CD4-positive, alpha-beta memory T cell (primary cell): ENCODE data around the gene UNKL. TPM values are rescaled to one million over a fixed set of nuclear protein-coding genes. Genes with fewer than 3 reads are reported as not detected.

Experiments used
- CTCF ChIA-PET: fragments of 350-600 bp; sonication (Branson Sonifier 250); formaldehyde crosslinking; loops from one replicate; lab custom pipeline; 2021; ENCODE audit warnings: inconsistent platforms; ENCODE audit not compliant: partially characterized antibody; lab: Charles Lee
- POLR2A ChIA-PET: fragments of 350-600 bp; sonication (Branson Sonifier 250); formaldehyde crosslinking; loops from one replicate; lab custom pipeline; 2021; ENCODE audit not compliant: partially characterized antibody; lab: Charles Lee
- DNase-seq, 5 donors: peaks; one replicate each; pipeline versions ENCODE4 v3.0.0 to v3.0.0-alpha.2; 2020 to 2022; ENCODE audit warnings: mixed read lengths in 1 of 5
- H3K27ac ChIP-seq: one replicate; pipeline ENCODE4 v1.7.0; 2013; ENCODE audit warnings: low read depth, low read length
- H3K27me3 ChIP-seq: 2 replicates; pipeline ENCODE4 v1.7.0; 2013; ENCODE audit warnings: mild to moderate bottlenecking, low read length, moderate library complexity; ENCODE audit not compliant: insufficient read depth
- H3K36me3 ChIP-seq: 2 replicates; pipeline ENCODE4 v1.7.0; 2013; ENCODE audit warnings: mild to moderate bottlenecking, low read length, moderate library complexity; ENCODE audit not compliant: insufficient read depth
- H3K4me1 ChIP-seq: 2 replicates; pipeline ENCODE4 v1.7.0; 2013; ENCODE audit warnings: mild to moderate bottlenecking, low read length, moderate library complexity; ENCODE audit not compliant: insufficient read depth
- H3K4me3 ChIP-seq, 2 donors: one replicate each; pipeline ENCODE4 v1.7.0; 2013; ENCODE audit warnings: low read length in 2 of 2, mild to moderate bottlenecking in 1 of 2
- H3K9me3 ChIP-seq, 2 donors: one replicate each; pipeline ENCODE4 v1.7.0; 2013; ENCODE audit warnings: low read length in 2 of 2, control low read depth in 1 of 2; ENCODE audit not compliant: control insufficient read depth in 1 of 2
- H3K27ac Mint-ChIP-seq, 7 donors: one replicate each; pipeline ENCODE4 v1.8.0; 2020 to 2021; ENCODE audit warnings: mixed read lengths in 7 of 7, mild to moderate bottlenecking in 6 of 7, inconsistent platforms in 3 of 7, moderate library complexity in 3 of 7
- H3K27me3 Mint-ChIP-seq, 2 donors: one replicate each; pipeline ENCODE4 v1.8.0; 2020 to 2021; ENCODE audit warnings: mixed read lengths in 2 of 2
- H3K36me3 Mint-ChIP-seq, 2 donors: one replicate each; pipeline ENCODE4 v1.8.0; 2020 to 2021; ENCODE audit warnings: mixed read lengths in 2 of 2, inconsistent platforms in 1 of 2, mild to moderate bottlenecking in 1 of 2
- H3K4me1 Mint-ChIP-seq, 4 donors: one replicate each; pipeline ENCODE4 v1.8.0; 2020 to 2021; ENCODE audit warnings: mixed read lengths in 4 of 4, mild to moderate bottlenecking in 1 of 4
- H3K4me3 Mint-ChIP-seq, 8 donors: one replicate each; pipeline ENCODE4 v1.8.0; 2020 to 2021; ENCODE audit warnings: mixed read lengths in 8 of 8, mild to moderate bottlenecking in 7 of 8, moderate library complexity in 6 of 8, inconsistent platforms in 3 of 8
- H3K9me3 Mint-ChIP-seq, 8 donors: one replicate each; pipeline ENCODE4 v1.8.0; 2020 to 2021; ENCODE audit warnings: mixed read lengths in 8 of 8, mild to moderate bottlenecking in 5 of 8, inconsistent platforms in 3 of 8, moderate library complexity in 1 of 8
- intact Hi-C: fragments of 100-400 bp; cut with micrococcal nuclease; formaldehyde crosslinking; loops from one replicate; pipeline ENCODE4 v1.15.1; 2023
- polyA plus RNA-seq, 2 donors: library from polyadenylated mRNA; unstranded; fragments of 300-500 nt; fragmentation: Illumina TruSeq; gene quantifications; one replicate each; pipeline ENCODE4 v1.2.3, GENCODE V29; 2021
- total RNA-seq, 2 experiments: library from RNA; stranded (reverse); gene quantifications; one replicate each; pipeline ENCODE4 v1.2.3, GENCODE V29; 2021

Gene UNKL
- total and polyA plus RNA-seq, 4 experiments from 2014 or later = 1.3 to 122 (median 59.5) TPM

- Histone ChIP-seq H3K27me3 (no peaks in the 10 kb centered on the region), H3K9me3 (no peaks in the 10 kb centered on the region), H3K4me1 (peaks cover 27% of the 10 kb centered on the region), H3K36me3 (peaks cover 2% of the 10 kb centered on the region), H3K4me3 (peak overlapping the region in 1 of 2 donors; percentile 38), H3K27ac (peak overlapping the region; percentile 10)
- POLR2A ChIA-PET = interaction anchor here (0.6 to 3.0 kb wide), 4 partner anchors 13 to 100 kb away, joined by 3 to 15 read pairs (median 4); partner anchors contain the start of gene UQCC4
- no peaks in the 10 kb centered on the region for H3K27me3 Mint-ChIP-seq
- peaks cover 0 to 2% (median 0%) of the 10 kb centered on the region in 8 donors for H3K9me3 Mint-ChIP-seq
- intact Hi-C loops = loop anchor here (1.0 kb wide), 1 partner anchor 12 kb away; the partner anchor contains the start of gene UQCC4
- CTCF ChIA-PET = no interaction called here
- H3K27ac Mint-ChIP-seq = peak overlapping the region in 6 of 7 donors; percentile 24 to 78 (median 60)
- peaks cover 5 to 26% of the 10 kb centered on the region in 2 donors for H3K36me3 Mint-ChIP-seq
- DNase-seq = peak; percentile 90 to 96 (median 92)
- H3K4me1 Mint-ChIP-seq = peaks cover 9 to 52% (median 20%) of the 10 kb centered on the region in 4 donors
- peak overlapping the region; percentile 43 to 81 (median 72) for H3K4me3 Mint-ChIP-seq
These were observed 6.2 kb downstream of the UNKL start for GRCh38 chr16:1408171-1408837.

- no peak for DNase-seq
- H3K4me1 Mint-ChIP-seq = peaks cover 10 to 51% (median 19%) of the 10 kb centered on the region in 4 donors
- CTCF ChIA-PET = no interaction called here
- POLR2A ChIA-PET = interaction anchor here (0.6 to 3.0 kb wide), 5 partner anchors 14 to 99 kb away, joined by 3 to 15 read pairs (median 4); partner anchors contain the start of gene UQCC4
- Histone ChIP-seq H3K9me3 (no peaks in the 10 kb centered on the region), H3K36me3 (peaks cover 6% of the 10 kb centered on the region), H3K27ac (no peak overlapping the region), H3K4me3 (no peak overlapping the region), H3K4me1 (peaks cover 21% of the 10 kb centered on the region), H3K27me3 (no peaks in the 10 kb centered on the region)
- peak overlapping the region in 5 of 7 donors; percentile 29 to 77 (median 73) for H3K27ac Mint-ChIP-seq
- H3K27me3 Mint-ChIP-seq = no peaks in the 10 kb centered on the region
- H3K9me3 Mint-ChIP-seq = peaks cover 0 to 2% (median 0%) of the 10 kb centered on the region in 8 donors
- H3K4me3 Mint-ChIP-seq = peak overlapping the region in 7 of 8 donors; percentile 39 to 74 (median 57)
- intact Hi-C loops = loop anchor here (1.0 kb wide), 1 partner anchor 13 kb away; the partner anchor contains the start of gene UQCC4
- peaks cover 5 to 29% of the 10 kb centered on the region in 2 donors for H3K36me3 Mint-ChIP-seq
These were observed 6.8 kb downstream of the UNKL start for GRCh38 chr16:1407753-1408152.

- Histone ChIP-seq H3K27me3 (no peaks in the 10 kb centered on the region), H3K9me3 (no peaks in the 10 kb centered on the region), H3K36me3 (peaks cover 26% of the 10 kb centered on the region), H3K4me3 (no peak overlapping the region), H3K4me1 (peaks cover 11% of the 10 kb centered on the region), H3K27ac (no peak overlapping the region)
- peaks cover 0 to 2% (median 0%) of the 10 kb centered on the region in 8 donors for H3K9me3 Mint-ChIP-seq
- CTCF ChIA-PET = no interaction called here
- no peaks in the 10 kb centered on the region for H3K27me3 Mint-ChIP-seq
- DNase-seq = no peak
- intact Hi-C loops = no loop called here
- H3K4me3 Mint-ChIP-seq = no peak overlapping the region
- H3K4me1 Mint-ChIP-seq = peaks cover 5 to 38% (median 9%) of the 10 kb centered on the region in 4 donors
- H3K36me3 Mint-ChIP-seq = peaks cover 5 to 39% of the 10 kb centered on the region in 2 donors
- no peak overlapping the region for H3K27ac Mint-ChIP-seq
- POLR2A ChIA-PET = interaction anchor here (0.8 kb wide), 1 partner anchor 9 kb away, joined by 3 read pairs; no protein-coding TSS in a partner anchor
These were observed 10.8 kb downstream of the UNKL start for GRCh38 chr16:1403733-1404132.

GRCh38 chr16:1403036-1403435 lies 11.5 kb downstream of the UNKL start:
- Mint-ChIP-seq H3K4me3 (no peak overlapping the region), H3K9me3 (peaks cover 0 to 2% (median 0%) of the 10 kb centered on the region in 8 donors), H3K36me3 (peaks cover 9 to 41% of the 10 kb centered on the region in 2 donors), H3K27me3 (no peaks in the 10 kb centered on the region), H3K4me1 (peaks cover 2 to 34% (median 5%) of the 10 kb centered on the region in 4 donors), H3K27ac (peak overlapping the region in 1 of 7 donors; percentile 22)
- Histone ChIP-seq H3K4me1 (peaks cover 6% of the 10 kb centered on the region), H3K9me3 (no peaks in the 10 kb centered on the region), H3K27ac (no peak overlapping the region), H3K27me3 (no peaks in the 10 kb centered on the region), H3K4me3 (no peak overlapping the region), H3K36me3 (peaks cover 32% of the 10 kb centered on the region)
- CTCF ChIA-PET = no interaction called here
- POLR2A ChIA-PET = interaction anchor here (0.6 to 0.8 kb wide), 2 partner anchors 10 to 321 kb away, joined by 3 read pairs; no protein-coding TSS in a partner anchor
- intact Hi-C loops = no loop called here
- DNase-seq = no peak

GRCh38 chr16:1401758-1402154 lies 12.7 kb downstream of the UNKL start:
- H3K36me3 Mint-ChIP-seq = peaks cover 11 to 36% of the 10 kb centered on the region in 2 donors
- no peak overlapping the region for H3K4me3 Mint-ChIP-seq
- intact Hi-C loops = no loop called here

GRCh38 chr16:1401061-1401757 lies 13.3 kb downstream of the UNKL start:
- no peak for DNase-seq
- Histone ChIP-seq H3K36me3 (peaks cover 35% of the 10 kb centered on the region), H3K9me3 (no peaks in the 10 kb centered on the region), H3K27me3 (no peaks in the 10 kb centered on the region), H3K27ac (no peak overlapping the region), H3K4me3 (no peak overlapping the region), H3K4me1 (no peaks in the 10 kb centered on the region)
- Mint-ChIP-seq H3K27ac (no peak overlapping the region), H3K27me3 (no peaks in the 10 kb centered on the region), H3K36me3 (peaks cover 13 to 37% of the 10 kb centered on the region in 2 donors), H3K4me3 (no peak overlapping the region), H3K9me3 (peaks cover 0 to 2% (median 0%) of the 10 kb centered on the region in 8 donors), H3K4me1 (peaks cover 0 to 20% (median 2%) of the 10 kb centered on the region in 4 donors)
- intact Hi-C loops = no loop called here
- ChIA-PET CTCF (interaction anchor here (0.8 kb wide), 1 partner anchor 21 kb away, joined by 3 read pairs; no protein-coding TSS in a partner anchor), POLR2A (no interaction called here)

More at GRCh38 chr16:1401758-1402154, 12.7 kb downstream of the UNKL start:
- no peaks in the 10 kb centered on the region for H3K27me3 ChIP-seq
- CTCF ChIA-PET = interaction anchor here (0.8 kb wide), 1 partner anchor 22 kb away, joined by 3 read pairs; no protein-coding TSS in a partner anchor
- DNase-seq = no peak
- peaks cover 35% of the 10 kb centered on the region for H3K36me3 ChIP-seq
- no peaks in the 10 kb centered on the region for H3K9me3 ChIP-seq
- H3K4me1 Mint-ChIP-seq = peaks cover 0 to 21% (median 2%) of the 10 kb centered on the region in 4 donors
- POLR2A ChIA-PET = no interaction called here
- H3K4me3 ChIP-seq = no peak overlapping the region
- H3K27me3 Mint-ChIP-seq = no peaks in the 10 kb centered on the region
- H3K4me1 ChIP-seq = no peaks in the 10 kb centered on the region
- H3K9me3 Mint-ChIP-seq = peaks cover 0 to 2% (median 0%) of the 10 kb centered on the region in 8 donors
- no peak overlapping the region for H3K27ac ChIP-seq
- H3K27ac Mint-ChIP-seq = no peak overlapping the region
